IMR-90 (cell line): Measurements from ENCODE around the gene CUX1.

Experiments
- CTCF ChIP-seq: conservative IDR thresholded peaks from 2 replicates; pipeline ENCODE4 v1.5.1; 2012; ENCODE audit warnings: mild to moderate bottlenecking, low read depth, low read length, improper control_type of control experiment
- FOS ChIP-seq: fragments of 150-350 bp; IDR thresholded peaks from 2 replicates; pipeline ENCODE4 v1.6.1; 2016; ENCODE audit warnings: low read depth, low read length
- MAZ ChIP-seq: IDR thresholded peaks from 2 replicates; pipeline ENCODE4 v1.6.1; 2012; ENCODE audit warnings: low read depth, mild to moderate bottlenecking, low read length, improper control_type of control experiment, moderate library complexity, borderline replicate concordance

- TF ChIP-seq FOS = no peak
- no peak for TF ChIP-seq CTCF
- TF ChIP-seq MAZ = no peak
These were observed 473.9 kb downstream of the CUX1 start for GRCh38 chr7:102291056-102291915.
